IgD-negative memory B cell (primary cell): ENCODE results near the gene SMAD2. TPM values are rescaled to one million over a fixed set of nuclear protein-coding genes. Genes with fewer than 3 reads are reported as not detected.
A peak's percentile ranks its signal among the peaks of the same experiment; 100 is the strongest.

Source experiments
- H3K27ac Mint-ChIP-seq, 3 donors: one replicate each; pipeline ENCODE4 v1.8.0; 2020 to 2022; ENCODE audit warnings: mild to moderate bottlenecking in 3 of 3, mixed read lengths in 3 of 3, moderate library complexity in 1 of 3
- H3K27me3 Mint-ChIP-seq: one replicate; pipeline ENCODE4 v1.8.0; 2021; ENCODE audit warnings: mixed read lengths
- H3K36me3 Mint-ChIP-seq: one replicate; pipeline ENCODE4 v1.8.0; 2020; ENCODE audit warnings: mild to moderate bottlenecking, mixed read lengths
- H3K4me1 Mint-ChIP-seq, 3 donors: one replicate each; pipeline ENCODE4 v1.8.0; 2020 to 2022; ENCODE audit warnings: mixed read lengths in 3 of 3, mild to moderate bottlenecking in 1 of 3
- H3K4me3 Mint-ChIP-seq, 4 donors: one replicate each; pipeline ENCODE4 v1.8.0; 2020 to 2022; ENCODE audit warnings: mild to moderate bottlenecking in 4 of 4, mixed read lengths in 4 of 4, moderate library complexity in 3 of 4
- H3K9me3 Mint-ChIP-seq, 3 donors: one replicate each; pipeline ENCODE4 v1.8.0; 2020 to 2021; ENCODE audit warnings: mixed read lengths in 3 of 3, mild to moderate bottlenecking in 1 of 3
- polyA plus RNA-seq: library from polyadenylated mRNA; unstranded; fragments of 300-500 nt; fragmentation: Illumina TruSeq; gene quantifications from one replicate; pipeline ENCODE4 v1.2.3, GENCODE V29; 2021

Gene SMAD2
- polyA plus RNA-seq, 1 donor from 2014 or later, result 57.9 TPM

- Mint-ChIP-seq H3K4me3 (no peak overlapping the region), H3K9me3 (peaks cover 0 to 5% (median 4%) of the 10 kb centered on the region in 3 donors), H3K27me3 (no peaks in the 10 kb centered on the region), H3K36me3 (peaks cover 24% of the 10 kb centered on the region), H3K4me1 (peaks cover 4 to 14% (median 6%) of the 10 kb centered on the region in 3 donors), H3K27ac (no peak overlapping the region)
These were observed 34.8 kb downstream of the SMAD2 start for GRCh38 chr18:47895565-47896250.

GRCh38 chr18:47893939-47894699, 36.3 kb downstream of the SMAD2 start:
- Mint-ChIP-seq H3K27ac (peak overlapping the region in 1 of 3 donors; percentile 4), H3K4me1 (peaks cover 4 to 10% (median 4%) of the 10 kb centered on the region in 3 donors), H3K27me3 (no peaks in the 10 kb centered on the region), H3K4me3 (no peak overlapping the region), H3K9me3 (no peaks in the 10 kb centered on the region), H3K36me3 (peaks cover 21% of the 10 kb centered on the region)

DNA sequence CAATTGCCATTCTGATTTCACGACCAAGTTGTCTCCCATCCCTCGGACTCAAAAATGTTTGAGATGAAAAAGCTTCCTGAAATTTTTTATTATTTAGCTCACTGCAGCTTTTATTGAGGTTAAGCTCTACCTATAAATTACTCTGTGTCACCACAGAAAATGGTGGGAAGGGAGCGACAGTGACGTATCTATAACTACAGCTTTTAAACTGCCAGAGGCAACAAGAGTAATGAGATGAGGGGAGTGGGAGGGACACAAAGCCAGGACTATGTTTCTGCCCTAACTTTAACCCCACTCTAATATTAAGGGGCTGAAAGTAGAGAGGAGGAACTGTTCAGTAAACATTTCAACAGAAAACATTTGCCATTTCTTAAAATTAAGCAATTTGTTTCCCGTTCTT, 37.4 kb downstream of the SMAD2 start:
- no peak overlapping the region for H3K27ac Mint-ChIP-seq
- H3K4me1 Mint-ChIP-seq, result peaks cover 3 to 8% (median 4%) of the 10 kb centered on the region in 3 donors
- H3K36me3 Mint-ChIP-seq, result peaks cover 16% of the 10 kb centered on the region
- no peaks in the 10 kb centered on the region for H3K27me3 Mint-ChIP-seq
- no peaks in the 10 kb centered on the region for H3K9me3 Mint-ChIP-seq
- H3K4me3 Mint-ChIP-seq, result no peak overlapping the region

GRCh38 chr18:47888156-47888555, 42.3 kb downstream of the SMAD2 start:
- H3K9me3 Mint-ChIP-seq, result no peaks in the 10 kb centered on the region

GRCh38 chr18:47887227-47887626, 43.2 kb downstream of the SMAD2 start:
- Mint-ChIP-seq H3K4me1 (peaks cover 0 to 4% (median 3%) of the 10 kb centered on the region in 3 donors), H3K36me3 (peaks cover 12% of the 10 kb centered on the region), H3K27ac (no peak overlapping the region), H3K9me3 (no peaks in the 10 kb centered on the region), H3K27me3 (no peaks in the 10 kb centered on the region), H3K4me3 (no peak overlapping the region)

More at GRCh38 chr18:47888156-47888555, 42.3 kb downstream of the SMAD2 start:
- Mint-ChIP-seq H3K27ac (no peak overlapping the region), H3K4me1 (peaks cover 0 to 4% (median 3%) of the 10 kb centered on the region in 3 donors), H3K36me3 (peaks cover 9% of the 10 kb centered on the region), H3K4me3 (no peak overlapping the region), H3K27me3 (no peaks in the 10 kb centered on the region)

DNA sequence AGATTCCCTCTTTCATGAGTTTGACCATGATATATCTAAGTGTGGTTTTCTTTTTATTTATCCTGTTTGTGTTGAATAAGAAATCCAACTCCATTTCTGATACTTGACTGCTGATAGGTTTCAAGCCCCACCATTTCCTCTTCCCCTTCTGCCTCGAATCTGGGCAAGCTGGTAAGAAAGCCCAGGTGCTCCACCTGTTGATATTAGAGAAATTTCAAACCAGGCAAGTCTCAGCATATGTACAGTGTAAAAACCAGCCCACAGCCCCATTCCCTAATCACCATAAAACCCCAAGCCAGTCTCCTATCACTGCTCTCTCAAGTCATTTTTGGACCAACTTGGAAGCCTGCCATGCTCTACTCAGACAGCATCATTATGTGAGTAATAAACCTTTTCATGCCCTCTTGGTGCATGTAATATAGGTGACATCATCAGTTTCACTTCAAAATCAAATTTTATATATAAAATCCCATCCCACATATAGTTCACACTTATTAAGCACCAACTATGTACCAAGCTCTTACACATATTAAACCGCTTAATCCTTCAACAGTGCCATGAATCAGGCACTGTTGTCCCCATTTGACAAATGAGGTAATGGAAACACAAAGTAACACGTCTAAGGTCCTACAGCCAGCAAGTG, 46.6 kb downstream of the SMAD2 start:
- H3K27me3 Mint-ChIP-seq, result no peaks in the 10 kb centered on the region
- no peak overlapping the region for H3K4me3 Mint-ChIP-seq
- H3K4me1 Mint-ChIP-seq, result peaks cover 0 to 8% (median 4%) of the 10 kb centered on the region in 3 donors
- peaks cover 0 to 4% (median 0%) of the 10 kb centered on the region in 3 donors for H3K9me3 Mint-ChIP-seq
- peak overlapping the region in 2 of 3 donors; percentile 4 to 20 for H3K27ac Mint-ChIP-seq
- peaks cover 16% of the 10 kb centered on the region for H3K36me3 Mint-ChIP-seq

GRCh38 chr18:47882641-47883040, 47.8 kb downstream of the SMAD2 start:
- H3K27me3 Mint-ChIP-seq, result no peaks in the 10 kb centered on the region
- H3K4me3 Mint-ChIP-seq, result no peak overlapping the region
- H3K4me1 Mint-ChIP-seq, result peaks cover 0 to 10% (median 7%) of the 10 kb centered on the region in 3 donors
- peaks cover 0 to 4% (median 0%) of the 10 kb centered on the region in 3 donors for H3K9me3 Mint-ChIP-seq
- H3K27ac Mint-ChIP-seq, result no peak overlapping the region
- H3K36me3 Mint-ChIP-seq, result peaks cover 16% of the 10 kb centered on the region

DNA sequence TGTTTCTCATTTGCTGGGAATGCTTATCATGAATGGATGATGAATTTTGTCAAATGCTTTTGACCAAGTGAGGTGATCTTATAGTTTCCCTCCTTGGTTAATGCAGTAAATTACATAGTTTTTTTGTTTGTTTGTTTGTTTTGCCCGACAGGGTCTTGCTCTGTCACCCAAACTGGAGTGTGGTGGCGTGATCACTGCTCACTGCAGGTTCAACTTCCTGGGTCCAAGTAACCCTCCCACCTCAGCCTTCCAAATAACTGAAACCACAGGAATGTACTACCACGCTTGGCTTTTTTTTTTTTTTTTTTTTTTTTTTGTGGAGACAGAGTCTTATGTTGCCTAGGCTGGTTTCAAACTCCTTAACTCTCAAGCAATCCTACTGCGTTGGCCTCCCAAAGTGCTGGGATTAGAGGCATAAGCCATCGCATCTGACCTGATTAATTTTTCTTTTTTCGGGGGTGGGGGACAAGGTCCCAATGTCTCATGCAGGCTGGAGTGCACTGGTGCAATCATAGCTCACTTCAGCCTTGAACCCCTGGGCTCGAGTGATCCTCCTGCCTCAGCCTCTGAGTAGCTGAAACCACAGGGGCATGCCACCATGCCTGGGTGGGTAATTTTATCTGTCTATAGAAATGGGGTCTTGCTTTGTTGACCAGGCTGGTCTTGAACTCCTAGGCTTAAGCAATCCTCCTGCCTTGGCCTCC, 48.6 kb downstream of the SMAD2 start:
- Mint-ChIP-seq H3K36me3 (peaks cover 11% of the 10 kb centered on the region), H3K27me3 (no peaks in the 10 kb centered on the region), H3K9me3 (peaks cover 0 to 4% (median 0%) of the 10 kb centered on the region in 3 donors), H3K4me3 (no peak overlapping the region), H3K4me1 (peaks cover 0 to 10% (median 4%) of the 10 kb centered on the region in 3 donors), H3K27ac (no peak overlapping the region)

GRCh38 chr18:47881042-47881441, 49.4 kb downstream of the SMAD2 start:
- Mint-ChIP-seq H3K27me3 (no peaks in the 10 kb centered on the region), H3K36me3 (peaks cover 11% of the 10 kb centered on the region), H3K4me3 (peak overlapping the region in 1 of 4 donors; percentile 11), H3K27ac (no peak overlapping the region), H3K9me3 (peaks cover 0 to 4% (median 0%) of the 10 kb centered on the region in 3 donors), H3K4me1 (peaks cover 0 to 11% (median 4%) of the 10 kb centered on the region in 3 donors)

DNA sequence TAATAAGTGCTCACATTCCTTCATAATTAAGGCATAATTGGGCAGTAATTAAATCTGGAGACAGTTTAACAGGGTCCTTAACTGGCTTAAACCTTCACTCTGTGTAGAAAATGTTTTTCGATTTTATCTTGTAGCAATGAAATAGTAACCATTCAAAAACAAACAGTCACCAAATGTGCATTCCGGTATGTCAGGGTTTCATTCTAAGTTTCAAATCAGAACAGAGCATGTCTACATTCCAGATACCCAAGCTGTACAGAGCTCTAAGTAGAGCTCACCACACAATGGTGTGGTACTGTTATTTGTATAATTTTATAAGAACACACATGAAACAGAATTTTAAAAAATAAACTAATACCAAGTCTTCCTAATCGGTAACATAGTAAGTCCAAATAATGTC, 52.6 kb downstream of the SMAD2 start:
- H3K27me3 Mint-ChIP-seq, result no peaks in the 10 kb centered on the region
- H3K4me3 Mint-ChIP-seq, result no peak overlapping the region
- peaks cover 0 to 4% (median 0%) of the 10 kb centered on the region in 3 donors for H3K9me3 Mint-ChIP-seq
- H3K27ac Mint-ChIP-seq, result no peak overlapping the region
- H3K4me1 Mint-ChIP-seq, result peaks cover 4 to 13% (median 9%) of the 10 kb centered on the region in 3 donors
- H3K36me3 Mint-ChIP-seq, result peaks cover 7% of the 10 kb centered on the region

GRCh38 chr18:47876813-47877212, 53.6 kb downstream of the SMAD2 start:
- peaks cover 4 to 13% (median 9%) of the 10 kb centered on the region in 3 donors for H3K4me1 Mint-ChIP-seq
- peaks cover 0 to 4% (median 0%) of the 10 kb centered on the region in 3 donors for H3K9me3 Mint-ChIP-seq
- no peak overlapping the region for H3K4me3 Mint-ChIP-seq
- no peaks in the 10 kb centered on the region for H3K27me3 Mint-ChIP-seq
- no peak overlapping the region for H3K27ac Mint-ChIP-seq
- H3K36me3 Mint-ChIP-seq, result peaks cover 4% of the 10 kb centered on the region

DNA sequence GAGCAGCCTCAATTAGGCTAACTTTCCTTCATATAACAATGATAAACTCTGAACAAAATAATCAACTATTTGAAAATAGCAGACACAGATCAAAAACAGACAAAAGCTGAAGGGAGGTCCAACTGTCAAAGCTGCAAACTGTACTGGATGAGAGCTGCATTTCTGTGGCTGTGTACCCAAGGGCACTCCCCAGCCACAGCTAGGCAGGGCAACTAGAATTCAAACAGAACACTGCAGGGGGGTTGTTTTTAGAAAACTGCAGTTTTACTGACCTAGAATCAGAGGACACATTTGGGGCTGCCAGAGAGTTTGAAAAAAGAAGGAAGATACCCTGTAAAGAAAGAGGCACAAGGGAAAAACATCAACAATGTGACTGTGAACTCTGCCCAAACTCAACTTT, 56.8 kb downstream of the SMAD2 start:
- no peaks in the 10 kb centered on the region for H3K9me3 Mint-ChIP-seq
- peaks cover 2% of the 10 kb centered on the region for H3K36me3 Mint-ChIP-seq
- H3K4me1 Mint-ChIP-seq, result peaks cover 2 to 17% (median 4%) of the 10 kb centered on the region in 3 donors
- no peaks in the 10 kb centered on the region for H3K27me3 Mint-ChIP-seq
- H3K4me3 Mint-ChIP-seq, result no peak overlapping the region
- H3K27ac Mint-ChIP-seq, result no peak overlapping the region

- Mint-ChIP-seq H3K4me1 (peaks cover 1 to 17% (median 4%) of the 10 kb centered on the region in 3 donors), H3K36me3 (peaks cover 2% of the 10 kb centered on the region), H3K4me3 (no peak overlapping the region), H3K27me3 (no peaks in the 10 kb centered on the region), H3K27ac (no peak overlapping the region), H3K9me3 (no peaks in the 10 kb centered on the region)
These were observed 58.0 kb downstream of the SMAD2 start for GRCh38 chr18:47872426-47872825.

- H3K4me1 Mint-ChIP-seq, result peaks cover 1 to 17% (median 2%) of the 10 kb centered on the region in 3 donors
These were observed 59.2 kb downstream of the SMAD2 start for GRCh38 chr18:47871288-47871687.

More at GRCh38 chr18:47871288-47871687, 59.2 kb downstream of the SMAD2 start:
- Mint-ChIP-seq H3K9me3 (no peaks in the 10 kb centered on the region), H3K36me3 (peaks cover 5% of the 10 kb centered on the region), H3K4me3 (no peak overlapping the region), H3K27ac (no peak overlapping the region), H3K27me3 (no peaks in the 10 kb centered on the region)
